HepG2 (cell line): ENCODE data around the gene ZBTB46. TPM values are rescaled to one million over a fixed set of nuclear protein-coding genes. Genes with fewer than 3 reads are reported as not detected.

Source experiments
- CAMTA2 ChIP-seq: sonication (generic); formaldehyde crosslinking; IDR thresholded peaks from 2 replicates; pipeline ENCODE4 v1.4.0; 2020; ENCODE audit warnings: mild to moderate bottlenecking, missing genetic modification reagents, borderline replicate concordance
- DMAP1 ChIP-seq: IDR thresholded peaks from 2 replicates; pipeline ENCODE4 v1.6.1; 2016
- EHMT2 ChIP-seq: fragments of 200-600 bp; sonication (generic); IDR thresholded peaks from 2 replicates; pipeline ENCODE4 v1.7.0; 2017; ENCODE audit warnings: antibody characterized with exemption, low read depth, low read length, borderline replicate concordance
- GLMP ChIP-seq: sonication (generic); formaldehyde crosslinking; IDR thresholded peaks from 2 replicates; pipeline ENCODE4 v1.9.0; 2021; ENCODE audit warnings: missing genetic modification reagents, mild to moderate bottlenecking, borderline replicate concordance
- HMGA1 ChIP-seq: sonication (generic); formaldehyde crosslinking; conservative IDR thresholded peaks from 2 replicates; pipeline ENCODE4 v1.4.0; 2020; ENCODE audit warnings: missing genetic modification reagents
- NFIB ChIP-seq: sonication (generic); formaldehyde crosslinking; IDR thresholded peaks from 2 replicates; pipeline ENCODE4 v1.9.0; 2021; ENCODE audit warnings: missing genetic modification reagents, mild to moderate bottlenecking, borderline replicate concordance
- NPAS2 ChIP-seq: sonication (generic); formaldehyde crosslinking; IDR thresholded peaks from 2 replicates; pipeline ENCODE4 v1.8.0; 2022; ENCODE audit warnings: mild to moderate bottlenecking, missing genetic modification reagents, borderline replicate concordance
- RFXAP ChIP-seq: sonication (generic); formaldehyde crosslinking; IDR thresholded peaks from 2 replicates; pipeline ENCODE4 v1.4.0; 2020; ENCODE audit warnings: missing genetic modification reagents, borderline replicate concordance
- SKI ChIP-seq: fragments of 450-650 bp; IDR thresholded peaks from one replicate; pipeline ENCODE4 v1.6.1; 2018; ENCODE audit warnings: mild to moderate bottlenecking; ENCODE audit not compliant: partially characterized antibody
- TCF12 ChIP-seq, 2 experiments: fragments of 450-650 bp in 1 of 2; sonication (generic) in 1 of 2; formaldehyde crosslinking in 1 of 2; IDR thresholded peaks; 2 replicates each; pipeline versions ENCODE4 v1.6.1 to v1.8.0; 2017 to 2022; ENCODE audit warnings: antibody characterized with exemption in 1 of 2, mild to moderate bottlenecking in 1 of 2, missing genetic modification reagents in 1 of 2, moderate library complexity in 1 of 2
- ZNF253 ChIP-seq: sonication (generic); formaldehyde crosslinking; IDR thresholded peaks from 2 replicates; pipeline ENCODE4 v1.8.0; 2022; ENCODE audit warnings: mild to moderate bottlenecking, missing genetic modification reagents, borderline replicate concordance
- ZNF501 ChIP-seq: sonication (generic); formaldehyde crosslinking; IDR thresholded peaks from 2 replicates; pipeline ENCODE4 v1.5.1; 2020; ENCODE audit warnings: mild to moderate bottlenecking, moderate library complexity, missing genetic modification reagents
- ZNF562 ChIP-seq: sonication (generic); formaldehyde crosslinking; IDR thresholded peaks from 2 replicates; pipeline ENCODE4 v1.8.0; 2022; ENCODE audit warnings: missing genetic modification reagents, borderline replicate concordance
- ZNF607 ChIP-seq: sonication (generic); formaldehyde crosslinking; IDR thresholded peaks from 2 replicates; pipeline ENCODE4 v1.5.1; 2020; ENCODE audit warnings: missing genetic modification reagents, mild to moderate bottlenecking, borderline replicate concordance
- ZNF614 ChIP-seq: IDR thresholded peaks from 2 replicates; pipeline ENCODE4 v1.6.1; 2018; ENCODE audit warnings: missing biosample characterization, missing genetic modification reagents, inconsistent platforms, borderline replicate concordance
- ZNF629 ChIP-seq: sonication (generic); formaldehyde crosslinking; conservative IDR thresholded peaks from 2 replicates; pipeline ENCODE4 v1.5.0; 2020; ENCODE audit warnings: missing genetic modification reagents
- ZNF737 ChIP-seq: sonication (generic); formaldehyde crosslinking; IDR thresholded peaks from 2 replicates; pipeline ENCODE4 v1.5.0; 2020; ENCODE audit warnings: missing genetic modification reagents, mild to moderate bottlenecking, borderline replicate concordance
- ZNF790 ChIP-seq: sonication (generic); formaldehyde crosslinking; IDR thresholded peaks from 2 replicates; pipeline ENCODE4 v1.8.0; 2022; ENCODE audit warnings: missing genetic modification reagents, mild to moderate bottlenecking, borderline replicate concordance
- ZNF816 ChIP-seq: sonication (generic); formaldehyde crosslinking; IDR thresholded peaks from 2 replicates; pipeline ENCODE4 v1.8.0; 2022; ENCODE audit warnings: missing genetic modification reagents, mild to moderate bottlenecking, borderline replicate concordance
- polyA plus RNA-seq, 8 experiments: library from polyadenylated mRNA; depleted of rRNA in 3 of 8; stranded (reverse) in 7 of 8; unstranded in 1 of 8; fragments of >200 nt; fragmentation: Illumina TruSeq in 4 of 8; extraction: Trizol in 4 of 8; gene quantifications; 2 replicates each; pipeline versions ENCODE4 v1.2.1 to v1.2.3, GENCODE V29; 2011 to 2016; ENCODE audit warnings: low read depth in 4 of 8, missing spikeins in 1 of 8, mixed read lengths in 1 of 8; ENCODE audit not compliant: insufficient read depth in 1 of 8
- total RNA-seq, 5 experiments: library from RNA; depleted of rRNA; stranded (reverse); fragments of >200 nt; fragmentation: Illumina TruSeq; extraction: Trizol; gene quantifications; 2 replicates each; pipeline ENCODE4 v1.2.3, GENCODE V29; 2016; ENCODE audit warnings: low read depth in 1 of 5
- TF ChIP-seq, protein P1 (sequence below): sonication (generic); formaldehyde crosslinking; IDR thresholded peaks from 2 replicates; pipeline ENCODE4 v1.4.0; 2020; ENCODE audit warnings: mild to moderate bottlenecking, missing genetic modification reagents

The ZBTB46 gene
- total and polyA plus RNA-seq, 2 of the 13 experiments (the other 11 are each of a cell fraction or from before 2014, with no cell fraction given): 1.6 to 13.5 TPM

DNA sequence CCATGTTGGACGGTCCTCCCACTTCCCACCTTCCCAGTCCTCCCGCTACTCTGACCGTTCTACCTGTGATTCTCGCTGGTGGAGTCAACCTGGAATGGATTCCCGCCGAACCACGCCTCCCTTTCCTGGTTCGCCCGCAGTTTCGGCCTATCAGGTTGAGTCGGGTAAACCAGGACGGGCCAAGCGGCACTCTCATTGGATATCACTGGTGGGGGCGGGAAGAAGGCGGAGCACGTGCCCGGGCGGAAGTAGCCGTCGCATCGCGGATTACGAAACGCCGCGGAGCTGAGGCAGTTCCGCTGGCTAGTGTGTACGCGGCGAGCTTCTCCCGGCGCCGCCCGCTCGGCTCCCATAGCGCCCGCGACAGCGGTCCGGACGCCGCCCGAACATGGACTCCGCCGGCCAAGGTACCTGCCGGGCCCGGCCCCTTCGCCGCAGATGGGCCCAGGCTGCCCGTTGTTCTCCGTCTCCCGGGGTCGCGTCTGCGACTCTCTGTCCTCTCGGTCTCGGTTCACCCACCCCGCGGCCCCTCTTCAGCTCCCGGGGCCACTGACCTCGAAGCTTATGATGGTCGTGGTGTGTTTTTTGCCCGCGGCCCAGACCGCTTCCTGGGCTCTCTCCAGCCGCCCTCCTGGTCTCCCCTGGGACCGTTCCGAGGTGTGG is 34.0 kb upstream of the ZBTB46 start, which contains the start of gene TPD52L2 (continued):
- no peak; the same call in 1 of the 2 replicates for TF ChIP-seq GLMP (CRISPR knock-in tag)
- peak; percentile 80; the same call in 1 of the 2 replicates for TF ChIP-seq ZNF614
- peak; percentile 97 for TF ChIP-seq ZNF253 (CRISPR knock-in tag)
- TF ChIP-seq ZNF790 (CRISPR knock-in tag): peak; percentile 98; the same call in 1 of the 2 replicates
- peak; percentile 98 for TF ChIP-seq RFXAP
- TF ChIP-seq ZNF629 (CRISPR knock-in tag): 0 out of 2 replicates have a peak, but pooled peaks have one; percentile 9
- no peak for TF ChIP-seq NPAS2 (CRISPR knock-in tag)
- peak; percentile 74 for TF ChIP-seq SKI
- TF ChIP-seq TCF12 (IDR thresholded peaks at IDR 0.05): no peak
- peak; percentile 76; the same call in 1 of the 2 replicates for TF ChIP-seq TCF12 (CRISPR knock-in tag; IDR thresholded peaks at IDR 0.05)
- TF ChIP-seq ZNF562 (CRISPR knock-in tag): no peak
- peak; percentile 78; the same call in 1 of the 2 replicates for TF ChIP-seq ZNF737 (CRISPR knock-in tag)
- TF ChIP-seq, protein P1, sequence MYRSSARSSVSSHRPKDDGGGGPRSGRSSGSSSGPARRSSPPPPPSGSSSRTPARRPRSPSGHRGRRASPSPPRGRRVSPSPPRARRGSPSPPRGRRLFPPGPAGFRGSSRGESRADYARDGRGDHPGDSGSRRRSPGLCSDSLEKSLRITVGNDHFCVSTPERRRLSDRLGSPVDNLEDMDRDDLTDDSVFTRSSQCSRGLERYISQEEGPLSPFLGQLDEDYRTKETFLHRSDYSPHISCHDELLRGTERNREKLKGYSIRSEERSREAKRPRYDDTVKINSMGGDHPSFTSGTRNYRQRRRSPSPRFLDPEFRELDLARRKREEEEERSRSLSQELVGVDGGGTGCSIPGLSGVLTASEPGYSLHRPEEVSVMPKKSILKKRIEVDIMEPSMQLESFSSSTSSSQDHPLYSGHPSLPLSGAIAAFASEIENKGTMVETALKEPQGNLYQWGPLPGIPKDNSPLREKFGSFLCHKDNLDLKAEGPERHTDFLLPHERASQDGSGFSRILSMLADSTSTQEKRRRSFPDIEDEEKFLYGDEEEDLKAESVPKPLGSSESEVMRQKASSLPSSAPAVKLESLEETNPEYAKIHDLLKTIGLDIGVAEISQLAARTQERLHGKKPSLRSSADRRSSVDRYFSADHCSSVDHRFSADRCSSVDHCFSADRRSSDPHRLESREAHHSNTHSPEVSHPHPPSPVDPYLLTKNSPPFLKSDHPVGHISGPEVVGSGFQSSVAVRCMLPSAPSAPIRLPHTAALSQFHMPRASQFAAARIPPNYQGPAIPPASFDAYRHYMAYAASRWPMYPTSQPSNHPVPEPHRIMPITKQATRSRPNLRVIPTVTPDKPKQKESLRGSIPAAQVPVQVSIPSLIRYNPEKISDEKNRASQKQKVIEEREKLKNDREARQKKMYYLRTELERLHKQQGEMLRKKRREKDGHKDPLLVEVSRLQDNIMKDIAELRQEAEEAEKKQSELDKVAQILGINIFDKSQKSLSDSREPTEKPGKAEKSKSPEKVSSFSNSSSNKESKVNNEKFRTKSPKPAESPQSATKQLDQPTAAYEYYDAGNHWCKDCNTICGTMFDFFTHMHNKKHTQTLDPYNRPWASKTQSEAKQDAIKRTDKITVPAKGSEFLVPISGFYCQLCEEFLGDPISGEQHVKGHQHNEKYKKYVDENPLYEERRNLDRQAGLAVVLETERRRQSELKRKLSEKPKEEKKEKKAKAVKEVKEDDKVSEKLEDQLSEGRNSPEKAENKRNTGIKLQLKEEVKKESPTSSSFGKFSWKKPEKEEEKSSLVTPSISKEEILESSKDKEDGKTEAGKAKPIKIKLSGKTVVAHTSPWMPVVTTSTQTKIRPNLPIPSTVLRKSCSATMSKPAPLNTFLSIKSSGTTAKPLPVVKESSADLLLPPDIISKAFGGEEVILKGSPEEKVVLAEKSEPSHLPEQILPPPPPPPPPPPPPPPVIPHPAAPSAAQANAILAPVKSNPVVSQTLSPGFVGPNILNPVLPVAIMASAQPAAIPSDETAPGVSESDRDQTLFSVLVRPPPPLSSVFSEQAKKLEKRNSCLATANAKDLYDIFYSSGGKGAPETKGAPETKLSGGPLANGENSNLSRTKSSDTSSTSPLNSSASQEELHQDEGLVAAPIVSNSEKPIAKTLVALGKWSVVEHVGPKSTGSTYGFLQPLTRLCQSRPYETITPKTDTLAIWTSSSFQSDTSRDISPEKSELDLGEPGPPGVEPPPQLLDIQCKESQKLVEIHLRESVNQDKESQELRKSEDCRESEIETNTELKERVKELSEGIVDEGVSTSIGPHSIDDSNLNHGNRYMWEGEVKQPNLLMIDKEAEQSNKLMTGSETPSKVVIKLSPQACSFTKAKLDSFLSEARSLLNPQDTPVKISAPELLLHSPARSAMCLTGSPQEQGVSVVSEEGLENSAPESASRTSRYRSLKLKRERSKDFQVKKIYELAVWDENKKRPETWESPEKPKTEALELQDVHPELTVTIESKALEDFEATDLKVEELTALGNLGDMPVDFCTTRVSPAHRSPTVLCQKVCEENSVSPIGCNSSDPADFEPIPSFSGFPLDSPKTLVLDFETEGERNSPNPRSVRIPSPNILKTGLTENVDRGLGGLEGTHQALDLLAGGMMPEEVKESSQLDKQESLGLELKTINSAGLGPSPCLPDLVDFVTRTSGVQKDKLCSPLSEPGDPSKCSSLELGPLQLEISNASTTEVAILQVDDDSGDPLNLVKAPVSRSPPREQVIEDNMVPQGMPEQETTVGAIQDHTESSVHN: peak; percentile 18; the same call in 1 of the 2 replicates
- peak; percentile 89; the same call in 1 of the 2 replicates for TF ChIP-seq CAMTA2 (CRISPR knock-in tag)
- no peak for TF ChIP-seq HMGA1 (CRISPR knock-in tag)
- no peak for TF ChIP-seq NFIB (CRISPR knock-in tag)
- peak; percentile 97 for TF ChIP-seq DMAP1 (CRISPR knock-in tag)
- no peak; the same call in 1 of the 2 replicates for TF ChIP-seq EHMT2
- TF ChIP-seq ZNF607 (CRISPR knock-in tag): peak; percentile 94; the same call in 1 of the 2 replicates
- peak; percentile 95 for TF ChIP-seq ZNF501 (CRISPR knock-in tag)
- peak; percentile 96 for TF ChIP-seq ZNF816
